Prostate gland (tissue), 2 donors: Measurements from ENCODE around the gene NDST3.

ENCODE experiments used
- CTCF ChIP-seq, 4 experiments: fragments of 200-600 bp in 2 of 4; fragments of 450-650 bp in 2 of 4; sonication (generic) in 2 of 4; IDR thresholded peaks; 1 replicate in 3 of 4; 2 replicates in 1 of 4; pipeline ENCODE4 v1.5.1; 2016 to 2019; ENCODE audit warnings: antibody characterized with exemption in 4 of 4, mild to moderate bottlenecking in 2 of 4, moderate library complexity in 2 of 4
- POLR2A ChIP-seq: fragments of 450-650 bp; IDR thresholded peaks from one replicate; pipeline ENCODE4 v1.6.1; 2016; ENCODE audit warnings: antibody characterized with exemption, mild to moderate bottlenecking
- POLR2AphosphoS5 ChIP-seq: sonication (generic); formaldehyde crosslinking; IDR thresholded peaks from one replicate; pipeline ENCODE4 v1.6.1; 2017; ENCODE audit warnings: antibody characterized with exemption

DNA sequence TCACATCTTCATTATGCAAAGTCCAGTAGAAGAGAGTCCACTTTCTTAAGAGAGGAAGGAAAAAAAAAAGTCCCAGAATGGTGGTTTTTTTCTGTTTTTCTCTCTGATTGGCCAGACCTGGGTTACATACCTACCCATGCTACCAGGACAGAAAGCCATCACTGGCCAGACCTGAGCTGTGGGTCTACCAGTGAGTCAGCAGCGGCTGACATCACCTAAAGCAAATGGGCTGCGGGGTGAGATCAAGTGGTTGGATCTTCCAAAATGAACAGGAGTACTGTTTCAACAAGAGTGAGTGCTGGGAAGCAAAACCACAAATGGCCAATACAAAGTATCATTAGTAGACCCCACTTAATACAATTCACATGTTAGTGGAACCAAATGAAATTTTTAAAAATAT lies 1.6 kb upstream of the NDST3 start:
- TF ChIP-seq CTCF (IDR thresholded peaks at IDR 0.05), result no peak
- no peak for TF ChIP-seq POLR2A
- no peak for TF ChIP-seq POLR2AphosphoS5
